ENCODE measurements around the gene VAC14.

DNA sequence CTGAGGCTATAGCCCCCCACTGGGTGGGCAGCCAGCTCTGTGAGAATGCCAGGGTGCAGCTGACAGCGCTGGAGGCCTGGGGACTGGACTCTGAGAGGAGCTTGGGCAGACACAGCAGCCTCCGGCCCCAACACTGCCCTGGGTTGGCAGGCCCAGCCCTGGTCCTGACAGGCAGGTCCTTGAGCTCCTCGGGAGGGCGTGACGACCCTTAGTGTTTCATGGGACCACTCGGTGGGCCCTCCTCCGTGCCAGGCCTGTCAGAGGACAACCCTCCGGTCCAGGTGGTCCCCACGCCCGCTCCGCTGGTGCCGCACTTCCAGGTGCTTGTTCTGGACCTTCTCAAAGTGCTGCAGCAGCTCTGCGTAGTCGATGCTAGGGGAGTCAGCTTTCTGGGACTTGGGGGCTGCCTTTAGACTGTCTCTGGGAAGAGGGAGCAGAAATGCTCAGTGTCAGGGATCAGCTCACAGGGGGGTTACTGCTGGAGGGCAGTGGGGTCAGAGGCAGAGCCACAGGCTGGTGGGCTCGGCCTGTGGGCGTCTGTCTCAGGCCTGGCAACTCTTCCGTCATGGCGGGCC, 113.2 kb downstream of the VAC14 start:
- TF ChIP-seq, protein P1, sequence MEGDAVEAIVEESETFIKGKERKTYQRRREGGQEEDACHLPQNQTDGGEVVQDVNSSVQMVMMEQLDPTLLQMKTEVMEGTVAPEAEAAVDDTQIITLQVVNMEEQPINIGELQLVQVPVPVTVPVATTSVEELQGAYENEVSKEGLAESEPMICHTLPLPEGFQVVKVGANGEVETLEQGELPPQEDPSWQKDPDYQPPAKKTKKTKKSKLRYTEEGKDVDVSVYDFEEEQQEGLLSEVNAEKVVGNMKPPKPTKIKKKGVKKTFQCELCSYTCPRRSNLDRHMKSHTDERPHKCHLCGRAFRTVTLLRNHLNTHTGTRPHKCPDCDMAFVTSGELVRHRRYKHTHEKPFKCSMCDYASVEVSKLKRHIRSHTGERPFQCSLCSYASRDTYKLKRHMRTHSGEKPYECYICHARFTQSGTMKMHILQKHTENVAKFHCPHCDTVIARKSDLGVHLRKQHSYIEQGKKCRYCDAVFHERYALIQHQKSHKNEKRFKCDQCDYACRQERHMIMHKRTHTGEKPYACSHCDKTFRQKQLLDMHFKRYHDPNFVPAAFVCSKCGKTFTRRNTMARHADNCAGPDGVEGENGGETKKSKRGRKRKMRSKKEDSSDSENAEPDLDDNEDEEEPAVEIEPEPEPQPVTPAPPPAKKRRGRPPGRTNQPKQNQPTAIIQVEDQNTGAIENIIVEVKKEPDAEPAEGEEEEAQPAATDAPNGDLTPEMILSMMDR (IDR thresholded peaks at IDR 0.05) = no peak
- TF ChIP-seq RFX5 (IDR thresholded peaks at IDR 0.05) (no peak), EP300 (IDR thresholded peaks at IDR 0.05) (no peak), ZSCAN20 (CRISPR knock-in tag; IDR thresholded peaks at IDR 0.05) (no peak), POLR2A (IDR thresholded peaks at IDR 0.05; ENCODE audit: low read length) (no peak), RCOR1 (IDR thresholded peaks at IDR 0.05; ENCODE audit: low read depth, low read length) (no peak), CHD2 (IDR thresholded peaks at IDR 0.05; ENCODE audit: low read length, partially characterized antibody) (no peak), RAD21 (conservative IDR thresholded peaks at IDR 0.05 in 1 of 2, IDR thresholded peaks at IDR 0.05 in 1 of 2) (no peak), HOXB13 (CRISPR knock-in tag; IDR thresholded peaks at IDR 0.05; ENCODE audit: low read depth) (no peak), CBX2 (IDR thresholded peaks at IDR 0.05; ENCODE audit: borderline replicate concordance, low read depth) (no peak), MYC (IDR thresholded peaks at IDR 0.05; ENCODE audit: borderline replicate concordance, low read length) (no peak), JUNB (IDR thresholded peaks at IDR 0.05) (no peak), ZFP36 (IDR thresholded peaks at IDR 0.05; ENCODE audit: borderline replicate concordance, partially characterized antibody) (no peak)
- TF ChIP-seq, protein P2, sequence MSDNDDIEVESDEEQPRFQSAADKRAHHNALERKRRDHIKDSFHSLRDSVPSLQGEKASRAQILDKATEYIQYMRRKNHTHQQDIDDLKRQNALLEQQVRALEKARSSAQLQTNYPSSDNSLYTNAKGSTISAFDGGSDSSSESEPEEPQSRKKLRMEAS (IDR thresholded peaks at IDR 0.05) = no peak

All from A549 (cell line).